Fibroblast of lung (primary cell): ENCODE data around the gene LSS. TPM values are rescaled to one million over a fixed set of nuclear protein-coding genes. Genes with fewer than 3 reads are reported as not detected.

Source experiments
- DNase-seq, 2 donors: peaks; one replicate each; pipeline versions ENCODE4 v3.0.0 to v3.0.0-alpha.2; 2010; ENCODE audit warnings: low read depth in 2 of 2
- H2AFZ ChIP-seq: 2 replicates; pipeline ENCODE4 v1.5.1; 2012; ENCODE audit warnings: low read length, control low read depth, inconsistent platforms
- H3K27ac ChIP-seq: 2 replicates; pipeline ENCODE4 v1.5.1; 2011; ENCODE audit warnings: low read length, control low read depth; ENCODE audit not compliant: insufficient read depth
- H3K27me3 ChIP-seq: 2 replicates; pipeline ENCODE4 v1.5.1; 2011; ENCODE audit warnings: mild to moderate bottlenecking, low read length; ENCODE audit not compliant: control insufficient read depth, insufficient read depth
- H3K36me3 ChIP-seq: 2 replicates; pipeline ENCODE4 v1.5.1; 2011; ENCODE audit warnings: low read length; ENCODE audit not compliant: control insufficient read depth, insufficient read depth
- H3K4me1 ChIP-seq: 2 replicates; pipeline ENCODE4 v1.5.1; 2011; ENCODE audit warnings: low read length; ENCODE audit not compliant: control insufficient read depth, insufficient read depth; ENCODE audit errors: extremely low read depth
- H3K4me2 ChIP-seq: 2 replicates; pipeline ENCODE4 v1.5.1; 2011; ENCODE audit warnings: low read length, control low read depth; ENCODE audit not compliant: insufficient read depth; ENCODE audit errors: extremely low read depth
- H3K4me3 ChIP-seq, 4 experiments: fragments of 200-600 bp in 1 of 4; sonication (generic) in 1 of 4; replicated peaks in 1 of 4; 2 replicates each; pipeline ENCODE4 v1.5.1; 2011 to 2016; ENCODE audit warnings: low read length in 4 of 4, low read depth in 3 of 4, mild to moderate bottlenecking in 3 of 4, control low read depth in 2 of 4, inconsistent platforms in 1 of 4, mixed read lengths in 1 of 4; ENCODE audit not compliant: insufficient read depth in 1 of 4; ENCODE audit errors: control extremely low read depth in 1 of 4
- H3K79me2 ChIP-seq: 2 replicates; pipeline ENCODE4 v1.5.1; 2012; ENCODE audit warnings: mild to moderate bottlenecking, low read length, inconsistent platforms; ENCODE audit not compliant: control insufficient read depth, insufficient read depth
- H3K9ac ChIP-seq: 2 replicates; pipeline ENCODE4 v1.5.1; 2011; ENCODE audit warnings: mild to moderate bottlenecking, low read length, control low read depth; ENCODE audit not compliant: insufficient read depth
- H3K9me3 ChIP-seq: 2 replicates; pipeline ENCODE4 v1.5.1; 2012; ENCODE audit warnings: low read depth, low read length; ENCODE audit not compliant: control insufficient read depth, insufficient read depth
- H4K20me1 ChIP-seq: 2 replicates; pipeline ENCODE4 v1.5.1; 2011; ENCODE audit warnings: low read length; ENCODE audit not compliant: control insufficient read depth, insufficient read depth; ENCODE audit errors: extremely low read depth
- EZH2 ChIP-seq: IDR thresholded peaks from 2 replicates; pipeline ENCODE4 v1.5.1; 2012; ENCODE audit warnings: low read length, control low read depth, mild to moderate bottlenecking; ENCODE audit errors: missing control alignments
- polyA plus RNA-seq, 2 donors: library from polyadenylated mRNA; depleted of rRNA in 1 of 2; stranded (reverse) in 1 of 2; unstranded in 1 of 2; fragments of >200 nt; gene quantifications; 2 replicates each; pipeline ENCODE4 v1.2.1, GENCODE V29; 2011 to 2012; ENCODE audit warnings: missing spikeins in 1 of 2
- total RNA-seq: library from RNA; depleted of rRNA; stranded (reverse); fragments of >200 nt; gene quantifications from 2 replicates; pipeline ENCODE4 v1.2.1, GENCODE V29; 2014
- TF ChIP-seq, protein P1 (sequence below), 2 donors: IDR thresholded peaks in 1 of 2; conservative IDR thresholded peaks in 1 of 2; 1 replicate in 1 of 2; 2 replicates in 1 of 2; pipeline ENCODE4 v1.5.1; 2011 to 2012; ENCODE audit warnings: low read length in 2 of 2, control low read depth in 1 of 2, inconsistent platforms in 1 of 2, low read depth in 1 of 2, mild to moderate bottlenecking in 1 of 2

LSS gene
- total and polyA plus RNA-seq, 2 donors (not counting 1 experiment from before 2014, with no cell fraction given): 97.6 to 252 TPM

DNA sequence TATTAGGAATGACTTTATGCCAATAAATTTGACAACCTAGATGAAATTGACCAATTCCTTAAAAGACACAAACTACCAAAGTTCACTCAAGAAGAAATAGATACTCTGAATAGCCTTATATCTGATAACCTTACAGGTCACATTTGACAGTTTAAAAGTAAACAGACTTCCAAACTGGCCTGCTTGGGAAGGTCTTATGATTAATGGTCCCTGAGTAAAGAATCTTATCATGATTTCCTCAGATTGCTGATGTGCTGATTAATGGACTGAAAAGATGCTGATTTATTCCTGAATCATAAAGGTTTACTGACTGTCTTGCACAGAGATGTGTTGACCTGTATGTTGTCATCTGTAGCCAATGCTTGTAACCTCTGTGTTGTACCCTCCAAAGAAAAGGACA is 63.5 kb downstream of the LSS start:
- H3K9me3 ChIP-seq: no peaks in the 10 kb centered on the region
- no peaks in the 10 kb centered on the region for H3K36me3 ChIP-seq
- no peak for DNase-seq
- no peaks in the 10 kb centered on the region for H3K27me3 ChIP-seq
- no peak overlapping the region for H3K4me3 ChIP-seq
- no peak overlapping the region for H3K27ac ChIP-seq
- H3K9ac ChIP-seq: no peak overlapping the region
- TF ChIP-seq EZH2: no peak
- TF ChIP-seq, protein P1, sequence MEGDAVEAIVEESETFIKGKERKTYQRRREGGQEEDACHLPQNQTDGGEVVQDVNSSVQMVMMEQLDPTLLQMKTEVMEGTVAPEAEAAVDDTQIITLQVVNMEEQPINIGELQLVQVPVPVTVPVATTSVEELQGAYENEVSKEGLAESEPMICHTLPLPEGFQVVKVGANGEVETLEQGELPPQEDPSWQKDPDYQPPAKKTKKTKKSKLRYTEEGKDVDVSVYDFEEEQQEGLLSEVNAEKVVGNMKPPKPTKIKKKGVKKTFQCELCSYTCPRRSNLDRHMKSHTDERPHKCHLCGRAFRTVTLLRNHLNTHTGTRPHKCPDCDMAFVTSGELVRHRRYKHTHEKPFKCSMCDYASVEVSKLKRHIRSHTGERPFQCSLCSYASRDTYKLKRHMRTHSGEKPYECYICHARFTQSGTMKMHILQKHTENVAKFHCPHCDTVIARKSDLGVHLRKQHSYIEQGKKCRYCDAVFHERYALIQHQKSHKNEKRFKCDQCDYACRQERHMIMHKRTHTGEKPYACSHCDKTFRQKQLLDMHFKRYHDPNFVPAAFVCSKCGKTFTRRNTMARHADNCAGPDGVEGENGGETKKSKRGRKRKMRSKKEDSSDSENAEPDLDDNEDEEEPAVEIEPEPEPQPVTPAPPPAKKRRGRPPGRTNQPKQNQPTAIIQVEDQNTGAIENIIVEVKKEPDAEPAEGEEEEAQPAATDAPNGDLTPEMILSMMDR (conservative IDR thresholded peaks at IDR 0.05 in 1 of 2, IDR thresholded peaks at IDR 0.05 in 1 of 2; ENCODE audit: low read depth in 1 of 2, low read length in 2 of 2): no peak
- H4K20me1 ChIP-seq: no peaks in the 10 kb centered on the region
- no peaks in the 10 kb centered on the region for H3K4me1 ChIP-seq
- no peak overlapping the region for H2AFZ ChIP-seq
- H3K79me2 ChIP-seq: no peaks in the 10 kb centered on the region
- H3K4me2 ChIP-seq: no peak overlapping the region

DNA sequence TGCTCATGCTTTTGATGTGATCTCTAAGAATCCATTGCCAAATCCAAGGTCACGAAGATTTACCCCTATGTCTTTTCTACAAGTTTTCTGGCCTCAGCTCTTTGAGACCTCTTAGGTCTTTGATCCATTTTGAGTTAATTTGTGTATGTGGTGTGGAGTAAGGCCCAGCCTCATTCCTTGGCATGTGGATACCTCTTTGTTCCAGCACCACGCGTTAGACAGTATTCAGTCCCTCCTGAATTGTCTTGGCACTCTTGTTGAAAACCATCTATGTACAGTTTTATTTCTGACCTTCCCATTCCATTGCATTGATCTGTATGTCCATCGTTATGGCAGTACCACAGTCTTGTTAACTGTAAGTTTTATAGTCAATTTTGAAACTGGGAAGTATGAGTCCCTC is 65.2 kb downstream of the LSS start:
- no peak for TF ChIP-seq EZH2
- TF ChIP-seq, protein P1 (conservative IDR thresholded peaks at IDR 0.05 in 1 of 2, IDR thresholded peaks at IDR 0.05 in 1 of 2; ENCODE audit: low read depth in 1 of 2, low read length in 2 of 2): no peak
- H2AFZ ChIP-seq: no peak overlapping the region
- H3K36me3 ChIP-seq: no peaks in the 10 kb centered on the region
- H3K4me2 ChIP-seq: no peak overlapping the region
- H3K27me3 ChIP-seq: no peaks in the 10 kb centered on the region
- H3K79me2 ChIP-seq: no peaks in the 10 kb centered on the region
- no peak overlapping the region for H3K4me3 ChIP-seq
- H3K9ac ChIP-seq: no peak overlapping the region
- H3K4me1 ChIP-seq: no peaks in the 10 kb centered on the region
- no peak for DNase-seq
- no peak overlapping the region for H3K27ac ChIP-seq
- no peaks in the 10 kb centered on the region for H4K20me1 ChIP-seq
- no peaks in the 10 kb centered on the region for H3K9me3 ChIP-seq

DNA sequence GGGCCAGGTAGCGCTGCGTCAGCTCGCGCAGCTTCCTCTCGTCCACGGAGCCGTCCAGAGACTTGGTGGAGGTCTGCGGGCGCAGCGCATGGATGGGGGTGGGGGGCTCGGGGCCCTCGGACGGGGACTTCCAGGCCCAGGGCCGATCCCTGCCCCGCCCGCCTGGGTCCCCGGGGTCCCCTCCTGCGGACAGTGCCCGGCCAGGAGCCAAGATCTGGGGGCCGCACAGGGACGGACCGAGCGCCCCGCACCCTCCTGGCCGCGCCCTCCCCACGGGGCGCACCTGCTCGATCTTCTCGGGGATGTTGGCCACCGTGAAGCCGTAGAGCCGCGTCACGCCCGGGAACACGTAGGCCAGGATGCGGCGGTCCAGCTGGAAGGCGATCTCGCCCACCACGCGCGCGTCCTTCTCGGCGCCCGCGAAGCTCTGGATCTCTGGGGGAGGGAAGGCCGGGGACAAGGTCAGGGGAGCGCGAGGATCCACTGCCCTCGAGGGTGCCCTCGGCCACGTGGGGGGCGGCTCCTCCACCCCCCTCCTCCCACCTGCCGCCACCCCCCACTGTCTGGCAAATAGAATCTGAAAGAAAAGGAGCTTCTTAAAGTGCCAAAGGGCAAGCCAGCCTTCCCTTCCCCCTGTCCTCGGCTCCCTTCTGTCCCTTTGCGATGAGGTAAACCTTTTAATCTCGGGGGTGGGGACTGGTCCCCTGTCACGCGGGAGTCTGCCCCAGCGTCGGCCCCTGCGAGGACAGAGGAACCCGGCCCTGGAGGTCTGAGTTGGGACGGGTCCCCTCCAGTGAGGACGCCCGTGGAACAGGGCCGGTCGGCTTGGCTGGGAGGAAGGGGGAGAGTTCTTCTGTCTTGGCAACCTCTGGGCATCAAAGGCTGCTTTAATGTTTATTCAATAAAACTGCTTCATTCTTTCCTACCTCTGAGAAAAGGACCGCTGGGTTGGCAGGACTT is 66.7 kb downstream of the LSS start:
- Histone ChIP-seq H3K27ac (no peak overlapping the region), H3K27me3 (no peaks in the 10 kb centered on the region), H3K9me3 (no peaks in the 10 kb centered on the region), H3K9ac (no peak overlapping the region), H4K20me1 (no peaks in the 10 kb centered on the region), H3K79me2 (no peaks in the 10 kb centered on the region), H3K4me1 (no peaks in the 10 kb centered on the region), H3K4me3 (no peak overlapping the region), H3K4me2 (no peak overlapping the region), H2AFZ (no peak overlapping the region), H3K36me3 (no peaks in the 10 kb centered on the region)
- TF ChIP-seq EZH2: no peak
- TF ChIP-seq, protein P1 (conservative IDR thresholded peaks at IDR 0.05 in 1 of 2, IDR thresholded peaks at IDR 0.05 in 1 of 2; ENCODE audit: low read depth in 1 of 2, low read length in 2 of 2): no peak
- DNase-seq: no peak
